ENCODE measurements around the gene SGTA.
A peak's percentile ranks its signal among the peaks of the same experiment; 100 is the strongest.
"Not testable (repeated sequence)": the region's sequence is repeated elsewhere in the genome, so short reads cannot be mapped to it uniquely, and the experiment has no call there.

Gene SGTA

DNA sequence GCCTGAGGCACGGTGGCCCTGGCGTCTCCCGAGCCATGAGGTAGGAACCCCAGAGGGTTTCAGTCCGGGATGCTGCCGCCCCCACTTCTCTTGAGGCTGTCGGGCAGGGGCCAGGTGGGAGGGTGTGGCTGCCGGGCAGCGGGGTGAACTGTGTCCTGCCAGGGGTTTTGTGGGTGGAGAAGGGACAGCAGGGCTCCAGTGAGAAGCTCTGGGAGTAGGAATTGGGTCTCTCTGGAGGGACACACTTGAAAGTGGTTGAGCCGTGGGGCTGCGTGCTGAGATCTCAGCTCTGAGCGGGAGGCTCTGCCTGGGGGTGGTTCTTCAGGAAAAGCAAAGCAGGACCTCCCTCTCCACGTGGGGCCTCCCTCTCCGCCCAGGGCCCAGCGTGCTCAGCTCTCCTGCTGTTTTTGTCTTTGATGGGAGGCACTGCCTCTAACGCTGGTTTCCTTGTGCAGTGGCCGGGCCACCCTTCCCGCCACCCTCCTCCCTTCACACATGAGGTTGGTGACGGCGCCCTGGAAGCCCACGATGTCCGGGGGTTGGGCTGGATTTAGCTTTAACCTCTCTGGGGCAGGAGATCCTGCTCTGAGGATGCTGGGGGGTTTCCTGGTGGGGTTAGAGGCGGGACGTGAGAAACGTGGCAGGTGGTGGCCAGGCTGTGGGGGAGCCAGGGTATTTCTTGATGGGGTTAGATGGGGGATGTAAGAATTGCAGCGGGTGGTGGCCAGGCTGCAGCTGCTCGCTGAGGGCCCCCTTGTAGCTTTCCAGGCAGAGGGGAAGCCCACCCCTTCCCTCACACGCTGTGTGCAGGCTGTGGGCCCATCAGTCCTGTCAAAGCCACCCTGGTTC lies 21.3 kb upstream of the SGTA start:
- peak overlapping the region; percentile 33 for H3K27ac Mint-ChIP-seq
- no peaks in the 10 kb centered on the region for H3K4me1 Mint-ChIP-seq (ENCODE audit: low read depth)
- no peak for DNase-seq
- H3K36me3 Mint-ChIP-seq (ENCODE audit: low read depth): peaks cover 88% of the 10 kb centered on the region
- H3K27me3 Mint-ChIP-seq: no peaks in the 10 kb centered on the region
- H3K4me3 Mint-ChIP-seq: no peak overlapping the region
- no peaks in the 10 kb centered on the region for H3K9me3 Mint-ChIP-seq

GRCh38 chr19:2803486-2804155 lies 20.5 kb upstream of the SGTA start:
- Mint-ChIP-seq H3K9me3 (no peaks in the 10 kb centered on the region), H3K36me3 (ENCODE audit: low read depth) (peaks cover 88% of the 10 kb centered on the region), H3K27ac (peak overlapping the region; percentile 33), H3K27me3 (no peaks in the 10 kb centered on the region), H3K4me3 (no peak overlapping the region), H3K4me1 (ENCODE audit: low read depth) (no peaks in the 10 kb centered on the region)
- no peak for DNase-seq

GRCh38 chr19:2802826-2803225 lies 19.8 kb upstream of the SGTA start:
- Mint-ChIP-seq H3K9me3 (no peaks in the 10 kb centered on the region), H3K4me1 (ENCODE audit: low read depth) (no peaks in the 10 kb centered on the region), H3K27me3 (no peaks in the 10 kb centered on the region), H3K36me3 (ENCODE audit: low read depth) (peaks cover 90% of the 10 kb centered on the region), H3K4me3 (no peak overlapping the region), H3K27ac (no peak overlapping the region)
- no peak for DNase-seq

DNA sequence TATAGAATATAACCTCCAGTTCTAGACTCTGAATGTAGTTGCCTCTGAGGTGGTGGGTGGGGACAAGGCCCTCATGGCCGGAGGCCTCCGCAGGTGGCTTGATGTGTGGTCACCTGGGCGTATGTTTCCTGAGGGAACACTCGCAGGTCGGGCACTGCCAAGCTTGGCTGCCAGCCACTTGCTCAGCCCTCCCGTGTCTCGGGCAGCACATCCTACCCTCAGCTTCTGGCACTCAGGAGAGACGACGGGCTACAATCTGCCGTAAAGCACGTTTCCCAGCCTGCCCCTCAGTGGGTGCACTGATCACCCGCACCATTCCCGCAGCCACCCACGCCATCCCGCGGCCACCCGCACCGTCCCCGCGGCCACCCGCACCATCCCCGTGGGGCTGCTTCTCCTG lies 17.4 kb upstream of the SGTA start:
- Mint-ChIP-seq H3K9me3 (no peaks in the 10 kb centered on the region), H3K27ac (no peak overlapping the region), H3K27me3 (no peaks in the 10 kb centered on the region), H3K4me1 (ENCODE audit: low read depth) (no peaks in the 10 kb centered on the region), H3K4me3 (no peak overlapping the region), H3K36me3 (ENCODE audit: low read depth) (peaks cover 94% of the 10 kb centered on the region)
- DNase-seq: no peak

GRCh38 chr19:2799273-2800020 lies 16.4 kb upstream of the SGTA start:
- H3K27ac Mint-ChIP-seq: no peak overlapping the region
- no peak for DNase-seq
- peaks cover 94% of the 10 kb centered on the region for H3K36me3 Mint-ChIP-seq (ENCODE audit: low read depth)
- H3K4me1 Mint-ChIP-seq (ENCODE audit: low read depth): no peaks in the 10 kb centered on the region
- no peaks in the 10 kb centered on the region for H3K27me3 Mint-ChIP-seq
- H3K9me3 Mint-ChIP-seq: no peaks in the 10 kb centered on the region
- H3K4me3 Mint-ChIP-seq: no peak overlapping the region

- Mint-ChIP-seq H3K4me3 (no peak overlapping the region), H3K4me1 (ENCODE audit: low read depth) (no peaks in the 10 kb centered on the region), H3K27me3 (no peaks in the 10 kb centered on the region), H3K27ac (no peak overlapping the region), H3K9me3 (no peaks in the 10 kb centered on the region), H3K36me3 (ENCODE audit: low read depth) (peaks cover 94% of the 10 kb centered on the region)
- no peak for DNase-seq
Measured at GRCh38 chr19:2798733-2799132, 15.7 kb upstream of the SGTA start.

DNA sequence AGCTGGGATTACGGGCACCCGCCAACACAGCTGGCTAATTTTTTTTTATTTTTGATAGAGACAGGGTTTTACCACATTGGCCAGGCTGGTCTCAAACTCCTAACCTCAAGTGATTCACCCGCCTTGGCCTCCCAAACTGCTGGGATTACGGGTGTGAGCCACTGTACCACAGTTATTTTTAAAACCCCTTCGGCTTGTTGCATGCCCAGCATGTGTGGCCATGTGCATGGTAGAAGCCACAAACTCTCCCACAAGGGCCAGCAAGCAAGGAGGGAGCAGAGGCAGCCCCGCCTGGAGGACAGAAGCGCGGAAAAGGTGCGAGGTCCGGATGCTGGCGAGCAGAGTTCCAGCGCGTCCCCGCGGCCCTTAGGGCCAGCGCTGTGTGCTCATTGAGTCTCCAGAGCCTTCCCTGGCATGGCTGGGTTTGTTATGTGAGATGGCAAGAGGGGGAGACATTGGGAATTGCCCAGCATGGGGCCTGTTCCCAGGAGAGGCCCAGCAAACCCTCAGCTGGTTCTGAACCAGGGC lies 15.1 kb upstream of the SGTA start:
- H3K4me3 Mint-ChIP-seq: no peak overlapping the region
- no peaks in the 10 kb centered on the region for H3K9me3 Mint-ChIP-seq
- H3K27ac Mint-ChIP-seq: no peak overlapping the region
- peaks cover 94% of the 10 kb centered on the region for H3K36me3 Mint-ChIP-seq (ENCODE audit: low read depth)
- H3K27me3 Mint-ChIP-seq: no peaks in the 10 kb centered on the region
- H3K4me1 Mint-ChIP-seq (ENCODE audit: low read depth): no peaks in the 10 kb centered on the region
- DNase-seq: no peak

DNA sequence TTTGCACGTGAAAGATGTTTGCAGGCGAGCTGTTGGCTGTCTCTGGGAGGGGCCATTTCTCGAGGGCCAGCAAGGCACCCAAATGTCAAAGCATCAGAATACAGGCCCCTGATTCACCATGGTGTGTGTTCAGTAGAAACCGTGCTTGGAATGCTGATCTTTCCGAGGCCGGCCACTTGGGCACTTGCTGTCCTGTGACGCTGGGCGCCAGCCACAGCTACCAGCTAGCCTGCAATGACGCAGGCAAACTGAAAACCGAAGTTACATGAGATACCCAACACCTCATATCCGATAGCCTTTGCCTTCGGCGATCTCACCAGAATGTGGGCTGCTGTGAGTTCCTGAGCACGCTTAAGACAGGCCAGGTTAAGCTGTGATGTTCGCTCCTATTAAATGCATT lies 14.2 kb upstream of the SGTA start:
- Mint-ChIP-seq H3K36me3 (ENCODE audit: low read depth) (peaks cover 93% of the 10 kb centered on the region), H3K4me1 (ENCODE audit: low read depth) (no peaks in the 10 kb centered on the region), H3K27ac (no peak overlapping the region), H3K9me3 (no peaks in the 10 kb centered on the region), H3K27me3 (no peaks in the 10 kb centered on the region), H3K4me3 (no peak overlapping the region)
- DNase-seq: no peak

- H3K4me1 Mint-ChIP-seq (ENCODE audit: low read depth): no peaks in the 10 kb centered on the region
- no peak overlapping the region for H3K4me3 Mint-ChIP-seq
- no peak for DNase-seq
- no peak overlapping the region for H3K27ac Mint-ChIP-seq
- H3K27me3 Mint-ChIP-seq: no peaks in the 10 kb centered on the region
- no peaks in the 10 kb centered on the region for H3K9me3 Mint-ChIP-seq
- peaks cover 94% of the 10 kb centered on the region for H3K36me3 Mint-ChIP-seq (ENCODE audit: low read depth)
Measured at GRCh38 chr19:2796659-2797266, 13.7 kb upstream of the SGTA start.

GRCh38 chr19:2795827-2796658 lies 13.0 kb upstream of the SGTA start:
- H3K4me3 Mint-ChIP-seq: no peak overlapping the region
- H3K27ac Mint-ChIP-seq: no peak overlapping the region
- peaks cover 93% of the 10 kb centered on the region for H3K36me3 Mint-ChIP-seq (ENCODE audit: low read depth)
- H3K9me3 Mint-ChIP-seq: no peaks in the 10 kb centered on the region
- no peak for DNase-seq
- H3K27me3 Mint-ChIP-seq: no peaks in the 10 kb centered on the region
- H3K4me1 Mint-ChIP-seq (ENCODE audit: low read depth): no peaks in the 10 kb centered on the region

- Mint-ChIP-seq H3K27ac (no peak overlapping the region), H3K4me1 (ENCODE audit: low read depth) (peaks cover 15% of the 10 kb centered on the region), H3K36me3 (ENCODE audit: low read depth) (peaks cover 93% of the 10 kb centered on the region), H3K9me3 (no peaks in the 10 kb centered on the region), H3K27me3 (no peaks in the 10 kb centered on the region), H3K4me3 (no peak overlapping the region)
- DNase-seq: no peak
Measured at GRCh38 chr19:2793577-2793976, 10.5 kb upstream of the SGTA start.

- Mint-ChIP-seq H3K4me3 (no peak overlapping the region), H3K4me1 (ENCODE audit: low read depth) (peaks cover 17% of the 10 kb centered on the region), H3K27me3 (no peaks in the 10 kb centered on the region), H3K36me3 (ENCODE audit: low read depth) (peaks cover 93% of the 10 kb centered on the region), H3K27ac (no peak overlapping the region), H3K9me3 (no peaks in the 10 kb centered on the region)
- DNase-seq: no peak
Measured at GRCh38 chr19:2793126-2793525, 10.1 kb upstream of the SGTA start.

GRCh38 chr19:2792666-2793065 lies 9.6 kb upstream of the SGTA start:
- Mint-ChIP-seq H3K4me1 (ENCODE audit: low read depth) (peaks cover 21% of the 10 kb centered on the region), H3K36me3 (ENCODE audit: low read depth) (peaks cover 94% of the 10 kb centered on the region)
- not testable (repeated sequence) for H3K27ac Mint-ChIP-seq, H3K27me3 Mint-ChIP-seq, H3K4me3 Mint-ChIP-seq, H3K9me3 Mint-ChIP-seq, DNase-seq

GRCh38 chr19:2791876-2792275 lies 8.8 kb upstream of the SGTA start:
- no peaks in the 10 kb centered on the region for H3K9me3 Mint-ChIP-seq
- peaks cover 94% of the 10 kb centered on the region for H3K36me3 Mint-ChIP-seq (ENCODE audit: low read depth)
- no peak for DNase-seq
- no peak overlapping the region for H3K4me3 Mint-ChIP-seq
- H3K27me3 Mint-ChIP-seq: no peaks in the 10 kb centered on the region
- H3K27ac Mint-ChIP-seq: no peak overlapping the region
- peaks cover 28% of the 10 kb centered on the region for H3K4me1 Mint-ChIP-seq (ENCODE audit: low read depth)
